Smooth muscle cell of the brain vasculature (primary cell): ENCODE data around the gene AGXT.

Experiments
- DNase-seq: peaks from one replicate; pipeline ENCODE4 v3.0.0-alpha.2; 2012; ENCODE audit warnings: low read depth, low spot score

AGXT gene

GRCh38 chr2:240898108-240898730, 29.6 kb downstream of the AGXT start:
- no peak for DNase-seq

- DNase-seq, result no peak
Measured at GRCh38 chr2:240898731-240899467, 30.3 kb downstream of the AGXT start.

GRCh38 chr2:240899468-240899865, 30.8 kb downstream of the AGXT start:
- DNase-seq, result no peak

- no peak for DNase-seq
Measured at GRCh38 chr2:240900141-240900860, 31.7 kb downstream of the AGXT start.

GRCh38 chr2:240901986-240902614, 33.5 kb downstream of the AGXT start:
- no peak for DNase-seq

GRCh38 chr2:240902615-240903041, 34.0 kb downstream of the AGXT start:
- no peak for DNase-seq

- DNase-seq, result no peak
Measured at GRCh38 chr2:240903191-240904060, 34.8 kb downstream of the AGXT start.

- DNase-seq, result no peak
Measured at GRCh38 chr2:240904216-240905175, 35.9 kb downstream of the AGXT start.

GRCh38 chr2:240905176-240905781, 36.7 kb downstream of the AGXT start:
- DNase-seq, result no peak

GRCh38 chr2:240906141-240906910, 37.7 kb downstream of the AGXT start, which contains the start of gene CROCC2:
TSS of gene CROCC2 (plus strand) at chr2:240906336. CDS start at chr2:240906514, 178 bp downstream.
- no peak for DNase-seq

- DNase-seq, result no peak
Measured at GRCh38 chr2:240906911-240907590, 38.4 kb downstream of the AGXT start.

- no peak for DNase-seq
Measured at GRCh38 chr2:240909216-240909974, 40.8 kb downstream of the AGXT start.

GRCh38 chr2:240911641-240912265, 43.1 kb downstream of the AGXT start:
- no peak for DNase-seq

GRCh38 chr2:240912878-240913809, 44.5 kb downstream of the AGXT start:
- no peak for DNase-seq

GRCh38 chr2:240913810-240914644, 45.4 kb downstream of the AGXT start:
- peak; percentile 70 for DNase-seq
